ENCODE data around the gene EIF4A3. TPM values are rescaled to one million over a fixed set of nuclear protein-coding genes. Genes with fewer than 3 reads are reported as not detected.

EIF4A3 gene
- total RNA-seq, 4 donors from 2014 or later: 34.5 to 69.0 (median 59.2) TPM

DNA sequence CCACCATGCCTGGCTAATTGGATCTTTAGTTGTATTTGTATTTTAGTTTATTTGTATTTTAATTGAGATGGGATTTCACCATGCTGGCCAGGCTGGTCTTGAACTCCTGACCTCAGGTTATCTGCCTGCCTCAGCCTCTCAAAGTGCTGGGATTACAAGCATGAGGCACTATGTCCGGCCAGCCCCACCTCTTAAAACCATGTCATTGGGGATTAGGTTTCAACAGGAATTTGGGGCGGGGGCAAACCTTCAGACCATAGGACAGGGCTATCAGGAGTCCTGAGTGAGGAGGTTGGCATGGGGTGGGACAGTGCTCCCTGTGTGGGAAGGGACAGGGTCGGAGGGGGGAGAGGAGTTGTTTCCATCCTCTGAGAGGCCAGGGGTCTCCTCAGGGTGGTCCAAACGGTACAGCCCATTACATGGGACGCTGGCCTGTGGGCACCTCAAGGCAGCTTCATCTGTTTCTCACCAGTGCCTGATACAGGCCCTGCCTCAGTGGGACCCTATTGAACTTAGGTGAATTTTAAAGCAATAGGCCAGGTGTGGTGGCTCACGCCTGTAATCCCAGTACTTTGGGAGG is 23.9 kb downstream of the EIF4A3 start:
- H3K4me3 ChIP-seq: no peak overlapping the region
- peaks cover 0 to 7% of the 10 kb centered on the region in 2 donors for H3K27me3 ChIP-seq
- no peaks in the 10 kb centered on the region for H3K4me1 ChIP-seq
- TF ChIP-seq EP300 (IDR thresholded peaks at IDR 0.05) (no peak), POLR2A (IDR thresholded peaks at IDR 0.05) (no peak), CTCF (IDR thresholded peaks at IDR 0.05) (no peak)
- 91% methylated on average over 6 of the region's 6 CpGs for WGBS, 2 donors
- H3K36me3 ChIP-seq: peaks cover 0 to 19% (median 0%) of the 10 kb centered on the region in 3 donors
- H3K27ac ChIP-seq: no peak overlapping the region
- no peaks in the 10 kb centered on the region for H3K9me3 ChIP-seq
- DNase-seq (ENCODE audit: low spot score in 2 of 2): no peak

DNA sequence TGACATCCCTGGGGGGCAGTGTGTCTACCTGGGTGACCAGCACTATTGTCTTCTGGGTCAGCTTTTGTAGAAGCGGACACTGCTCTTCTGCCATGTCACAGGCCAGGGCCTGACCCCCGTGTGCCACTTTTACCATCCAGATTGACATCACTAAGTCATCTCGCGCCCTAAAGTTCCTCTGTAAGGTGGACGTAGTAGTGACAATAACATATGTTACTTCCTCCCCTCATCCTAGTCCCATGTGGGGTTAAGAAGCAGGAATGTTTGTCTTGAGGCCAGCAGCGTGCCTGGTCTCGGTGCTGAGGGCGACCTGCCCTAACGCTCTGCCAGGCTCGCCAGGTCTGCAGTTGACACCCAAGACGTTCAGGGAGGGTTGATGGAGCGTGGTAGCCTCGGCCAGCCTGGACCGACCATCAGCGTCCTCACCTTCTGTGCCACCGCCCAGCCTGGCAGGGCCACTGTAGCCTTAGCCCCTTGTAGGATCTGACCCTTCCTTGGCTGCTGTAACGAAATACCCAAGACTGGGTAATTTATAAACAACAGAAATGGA is 24.8 kb downstream of the EIF4A3 start:
- TF ChIP-seq EP300 (IDR thresholded peaks at IDR 0.05) (no peak), CTCF (IDR thresholded peaks at IDR 0.05) (no peak), POLR2A (IDR thresholded peaks at IDR 0.05) (no peak)
- Histone ChIP-seq H3K36me3 (peaks cover 0 to 28% (median 0%) of the 10 kb centered on the region in 3 donors), H3K4me3 (no peak overlapping the region), H3K4me1 (no peaks in the 10 kb centered on the region), H3K27ac (no peak overlapping the region), H3K27me3 (peaks cover 0 to 7% of the 10 kb centered on the region in 2 donors), H3K9me3 (no peaks in the 10 kb centered on the region)
- WGBS, 2 donors: 89 to 91% methylated on average over 12 to 17 of the region's 17 CpGs
- DNase-seq (ENCODE audit: low spot score in 2 of 2): no peak

DNA sequence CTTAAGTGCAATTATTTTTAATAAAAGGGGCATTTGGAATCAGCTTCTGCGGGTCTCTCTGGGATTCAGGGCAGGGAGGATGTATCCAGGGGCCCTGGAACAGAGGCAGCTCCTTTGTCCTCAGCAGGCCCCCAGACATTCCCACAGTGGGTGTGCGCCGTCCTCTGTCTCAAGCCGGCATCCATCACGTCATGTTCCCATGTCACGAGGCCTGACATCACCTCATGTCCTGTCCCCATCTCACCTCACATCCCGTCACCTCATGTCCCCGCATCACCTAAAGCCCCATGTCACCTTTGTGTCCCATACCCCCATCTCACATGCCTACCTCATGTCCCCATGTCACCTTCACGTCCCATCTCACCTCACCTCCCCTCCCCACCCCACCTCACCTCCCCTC is 27.1 kb downstream of the EIF4A3 start:
- DNase-seq (ENCODE audit: low spot score in 2 of 2): no peak
- TF ChIP-seq CTCF (IDR thresholded peaks at IDR 0.05) (no peak), POLR2A (IDR thresholded peaks at IDR 0.05) (no peak), EP300 (IDR thresholded peaks at IDR 0.05) (no peak)
- H3K27me3 ChIP-seq: peaks cover 0 to 7% of the 10 kb centered on the region in 2 donors

GRCh38 chr17:80119271-80119791 is 27.6 kb downstream of the EIF4A3 start:
- DNase-seq (ENCODE audit: low spot score in 2 of 2): no peak
- Histone ChIP-seq H3K27ac (no peak overlapping the region), H3K36me3 (peaks cover 0 to 55% (median 0%) of the 10 kb centered on the region in 3 donors), H3K4me1 (no peaks in the 10 kb centered on the region), H3K9me3 (peaks cover 0 to 6% (median 0%) of the 10 kb centered on the region in 4 donors), H3K4me3 (no peak overlapping the region), H3K27me3 (peaks cover 0 to 4% of the 10 kb centered on the region in 2 donors)
- WGBS, 2 donors: 87 to 97% methylated on average over 19 to 24 of the region's 24 CpGs
- TF ChIP-seq EP300 (IDR thresholded peaks at IDR 0.05) (no peak), CTCF (IDR thresholded peaks at IDR 0.05) (no peak), POLR2A (IDR thresholded peaks at IDR 0.05) (no peak)

More for the DNA sequence above, 27.1 kb downstream of the EIF4A3 start:
- H3K36me3 ChIP-seq: peaks cover 0 to 50% (median 0%) of the 10 kb centered on the region in 3 donors
- H3K9me3 ChIP-seq: peaks cover 0 to 5% (median 0%) of the 10 kb centered on the region in 4 donors
- H3K27ac ChIP-seq: no peak overlapping the region
- 82 to 83% methylated on average over 9 of the region's 9 CpGs for WGBS, 2 donors
- no peak overlapping the region for H3K4me3 ChIP-seq
- H3K4me1 ChIP-seq: no peaks in the 10 kb centered on the region

DNA sequence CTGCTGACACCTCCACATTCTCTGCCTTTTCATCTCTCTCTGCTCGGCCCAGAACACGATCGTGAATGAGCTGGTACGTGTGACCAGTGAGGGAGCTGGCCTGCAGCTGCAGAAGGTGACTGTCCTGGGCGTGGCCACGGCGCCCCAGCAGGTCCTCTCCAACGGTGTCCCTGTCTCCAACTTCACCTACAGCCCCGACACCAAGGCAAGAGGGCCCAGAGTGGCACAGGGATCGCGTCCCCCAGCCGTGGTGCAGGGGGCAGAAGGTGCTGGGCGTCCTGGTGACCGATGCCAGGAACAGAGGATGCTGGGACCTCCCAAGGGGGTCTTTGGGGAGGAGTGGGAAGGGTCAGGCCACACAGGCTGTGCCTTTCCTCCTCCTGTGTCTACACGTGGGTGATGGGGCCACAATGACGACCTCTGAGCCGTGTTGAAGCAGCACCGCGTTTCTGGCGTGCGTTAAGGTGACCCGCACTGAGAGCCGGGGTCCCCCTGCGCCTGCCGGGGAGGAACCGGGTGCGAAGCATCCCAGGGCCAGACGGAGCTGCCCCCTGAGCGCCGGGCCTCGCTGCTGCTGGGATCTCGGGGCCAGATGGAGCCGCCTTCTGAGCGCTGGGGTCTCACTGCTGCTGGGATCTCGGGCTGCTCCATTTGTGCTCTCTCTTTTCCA is 28.2 kb downstream of the EIF4A3 start:
- Histone ChIP-seq H3K27me3 (no peaks in the 10 kb centered on the region), H3K9me3 (peaks cover 0 to 6% (median 0%) of the 10 kb centered on the region in 4 donors), H3K27ac (no peak overlapping the region), H3K4me1 (no peaks in the 10 kb centered on the region), H3K36me3 (peaks cover 0 to 59% (median 0%) of the 10 kb centered on the region in 3 donors), H3K4me3 (no peak overlapping the region)
- 84 to 85% methylated on average over 29 to 33 of the region's 35 CpGs for WGBS, 2 donors
- no peak for DNase-seq (ENCODE audit: low spot score in 2 of 2)
- no peak for TF ChIP-seq EP300 (IDR thresholded peaks at IDR 0.05)
- TF ChIP-seq CTCF (IDR thresholded peaks at IDR 0.05): no peak
- TF ChIP-seq POLR2A (IDR thresholded peaks at IDR 0.05): no peak

Data from tibial nerve (tissue), 4 donors.